ENCODE results near the gene GAPDH. TPM values are rescaled to one million over a fixed set of nuclear protein-coding genes. Genes with fewer than 3 reads are reported as not detected.
A peak's percentile ranks its signal among the peaks of the same experiment; 100 is the strongest.

The GAPDH gene
- total RNA-seq, 1 donor from 2014 or later: 4,805 TPM

DNA sequence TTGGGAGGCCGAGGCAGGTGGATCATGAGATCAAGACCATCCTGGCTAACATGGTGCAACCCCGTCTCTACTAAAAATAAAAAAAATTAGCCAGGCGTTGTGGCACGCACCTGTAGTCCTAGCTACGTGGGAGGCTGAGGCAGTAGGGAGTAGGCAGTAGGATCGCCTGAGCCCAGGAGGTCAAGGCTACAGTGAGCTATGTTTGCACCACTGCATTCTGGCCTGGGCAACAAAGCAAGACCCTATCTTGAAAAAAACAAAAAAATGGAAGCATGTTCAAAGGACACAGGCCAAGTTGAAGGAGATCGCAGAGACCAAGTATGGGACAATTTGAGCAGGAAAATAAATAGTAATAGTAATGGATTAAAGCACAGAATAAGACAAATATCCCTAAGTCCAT is 26.2 kb upstream of the GAPDH start:
- no peak for DNase-seq (ENCODE audit: low spot score)
- Mint-ChIP-seq H3K36me3 (ENCODE audit: low read depth) (peaks cover 58% of the 10 kb centered on the region), H3K9me3 (no peaks in the 10 kb centered on the region), H3K27ac (no peak overlapping the region), H3K4me3 (ENCODE audit: low read depth) (no peak overlapping the region), H3K4me1 (ENCODE audit: low read depth) (peaks cover 14% of the 10 kb centered on the region), H3K27me3 (ENCODE audit: low read depth) (no peaks in the 10 kb centered on the region)
- intact Hi-C loops (cut with micrococcal nuclease): no loop called here

DNA sequence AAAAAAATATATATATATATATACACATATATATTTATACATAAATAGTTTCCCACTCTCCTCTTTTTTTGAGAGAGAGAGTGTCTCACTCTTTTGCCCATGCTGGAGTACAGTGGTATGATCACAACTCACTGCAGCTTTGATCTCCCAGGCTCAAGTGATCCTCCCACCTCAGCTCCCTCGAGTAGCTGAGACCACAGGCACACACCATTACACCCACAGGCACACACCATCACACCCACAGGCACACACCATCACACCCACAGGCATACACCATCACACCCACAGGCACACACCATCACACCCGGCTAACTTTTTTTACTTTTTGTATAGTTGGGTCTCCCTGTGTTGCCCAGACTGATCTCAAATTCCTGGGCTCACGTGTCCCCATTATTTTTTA is 14.1 kb upstream of the GAPDH start:
- Mint-ChIP-seq H3K4me3 (ENCODE audit: low read depth) (no peak overlapping the region), H3K9me3 (no peaks in the 10 kb centered on the region), H3K36me3 (ENCODE audit: low read depth) (peaks cover 77% of the 10 kb centered on the region), H3K4me1 (ENCODE audit: low read depth) (peaks cover 5% of the 10 kb centered on the region), H3K27ac (peak overlapping the region; percentile 34), H3K27me3 (ENCODE audit: low read depth) (no peaks in the 10 kb centered on the region)
- intact Hi-C loops (cut with micrococcal nuclease): no loop called here
- DNase-seq (ENCODE audit: low spot score): no peak

DNA sequence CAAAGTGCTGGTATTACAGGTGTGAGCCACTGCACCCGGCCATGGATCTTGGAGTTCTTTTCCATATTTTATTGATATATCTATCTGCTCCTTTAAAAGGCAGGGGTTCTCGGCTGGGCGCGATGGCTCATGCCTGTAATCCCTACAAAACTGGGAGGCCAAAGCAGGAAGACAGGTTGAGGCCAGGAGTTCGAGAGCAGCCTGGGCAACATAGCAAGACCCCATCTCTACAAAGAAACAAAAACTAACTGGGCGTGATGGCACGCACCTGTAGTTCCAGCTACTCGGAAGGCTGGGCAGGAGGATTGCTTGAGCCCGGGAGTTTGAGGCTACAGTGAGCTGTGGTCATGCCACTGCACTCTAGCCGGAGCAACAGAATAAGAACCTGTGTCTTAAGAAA is 12.1 kb upstream of the GAPDH start:
- H3K4me3 Mint-ChIP-seq (ENCODE audit: low read depth): no peak overlapping the region
- H3K27me3 Mint-ChIP-seq (ENCODE audit: low read depth): no peaks in the 10 kb centered on the region
- H3K4me1 Mint-ChIP-seq (ENCODE audit: low read depth): peaks cover 5% of the 10 kb centered on the region
- H3K36me3 Mint-ChIP-seq (ENCODE audit: low read depth): peaks cover 83% of the 10 kb centered on the region
- no peak overlapping the region for H3K27ac Mint-ChIP-seq
- H3K9me3 Mint-ChIP-seq: no peaks in the 10 kb centered on the region
- DNase-seq (ENCODE audit: low spot score): no peak
- intact Hi-C loops (cut with micrococcal nuclease): no loop called here

DNA sequence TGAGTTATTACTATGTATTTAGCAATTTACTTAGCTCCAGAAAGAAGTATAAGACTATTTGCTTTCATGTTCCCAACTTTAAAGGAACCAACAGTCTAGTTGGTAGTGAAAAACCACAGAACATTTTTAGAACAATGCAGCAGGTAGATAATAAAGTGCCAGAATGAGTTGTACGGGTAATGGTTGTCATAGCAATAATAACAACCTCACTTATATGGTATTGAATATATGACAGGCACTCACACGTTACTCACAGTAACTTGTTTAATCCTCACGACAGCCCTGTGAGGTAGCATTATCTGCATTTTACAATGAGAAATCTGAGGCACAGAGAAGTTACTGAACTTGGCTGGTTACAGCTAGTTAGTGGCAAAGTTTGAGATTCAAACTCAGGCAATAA is 10.6 kb upstream of the GAPDH start:
- intact Hi-C loops (cut with micrococcal nuclease): no loop called here
- peaks cover 5% of the 10 kb centered on the region for H3K4me1 Mint-ChIP-seq (ENCODE audit: low read depth)
- H3K27me3 Mint-ChIP-seq (ENCODE audit: low read depth): no peaks in the 10 kb centered on the region
- peaks cover 90% of the 10 kb centered on the region for H3K36me3 Mint-ChIP-seq (ENCODE audit: low read depth)
- DNase-seq (ENCODE audit: low spot score): no peak
- H3K9me3 Mint-ChIP-seq: no peaks in the 10 kb centered on the region
- H3K27ac Mint-ChIP-seq: no peak overlapping the region
- H3K4me3 Mint-ChIP-seq (ENCODE audit: low read depth): no peak overlapping the region

DNA sequence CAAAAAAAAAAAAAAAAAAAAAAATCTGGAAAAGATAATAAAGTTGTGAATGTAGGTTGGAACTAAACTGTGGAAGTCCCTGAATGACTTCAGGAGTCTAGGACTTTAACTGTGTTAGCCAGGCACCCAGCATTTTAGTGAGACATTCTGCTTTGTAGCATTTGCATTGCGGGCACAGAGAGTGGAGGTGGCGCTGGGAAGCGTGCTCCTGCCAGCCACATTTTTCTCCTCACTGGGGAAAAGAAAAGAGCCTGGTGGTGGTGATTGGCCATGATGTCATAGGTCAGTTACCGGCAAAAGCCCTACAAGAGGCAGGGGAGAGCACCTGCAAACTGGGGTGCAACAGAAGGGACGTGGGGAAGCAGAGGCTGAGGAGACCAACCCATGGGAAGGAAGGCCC is 9.7 kb upstream of the GAPDH start:
- H3K27ac Mint-ChIP-seq: no peak overlapping the region
- H3K4me1 Mint-ChIP-seq (ENCODE audit: low read depth): peaks cover 5% of the 10 kb centered on the region
- intact Hi-C loops (cut with micrococcal nuclease): no loop called here
- no peaks in the 10 kb centered on the region for H3K27me3 Mint-ChIP-seq (ENCODE audit: low read depth)
- no peaks in the 10 kb centered on the region for H3K9me3 Mint-ChIP-seq
- peaks cover 92% of the 10 kb centered on the region for H3K36me3 Mint-ChIP-seq (ENCODE audit: low read depth)
- no peak for DNase-seq (ENCODE audit: low spot score)
- no peak overlapping the region for H3K4me3 Mint-ChIP-seq (ENCODE audit: low read depth)

DNA sequence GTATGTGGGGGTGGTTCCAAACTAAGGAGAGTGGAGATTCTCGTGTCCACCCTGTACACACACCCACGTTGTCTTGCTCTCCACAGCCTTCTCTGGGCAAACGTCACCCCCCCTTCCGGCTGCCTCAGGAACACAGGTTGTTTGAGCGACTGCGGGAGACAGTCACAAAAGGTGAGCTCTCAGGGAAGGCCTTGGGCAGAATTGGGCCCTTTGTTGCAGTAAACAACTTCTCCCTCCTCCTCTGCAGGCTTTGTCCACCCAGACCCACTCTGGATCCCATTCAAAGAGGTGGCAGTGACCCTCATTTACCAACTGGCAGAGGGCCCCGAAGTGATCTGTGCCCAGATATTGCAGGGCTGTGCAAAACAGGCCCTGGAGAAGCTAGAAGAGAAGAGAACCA is 8.1 kb upstream of the GAPDH start:
- H3K9me3 Mint-ChIP-seq: no peaks in the 10 kb centered on the region
- no peaks in the 10 kb centered on the region for H3K27me3 Mint-ChIP-seq (ENCODE audit: low read depth)
- intact Hi-C loops (cut with micrococcal nuclease): no loop called here
- DNase-seq (ENCODE audit: low spot score): no peak
- peaks cover 96% of the 10 kb centered on the region for H3K36me3 Mint-ChIP-seq (ENCODE audit: low read depth)
- H3K4me1 Mint-ChIP-seq (ENCODE audit: low read depth): peaks cover 4% of the 10 kb centered on the region
- H3K4me3 Mint-ChIP-seq (ENCODE audit: low read depth): no peak overlapping the region
- H3K27ac Mint-ChIP-seq: no peak overlapping the region

DNA sequence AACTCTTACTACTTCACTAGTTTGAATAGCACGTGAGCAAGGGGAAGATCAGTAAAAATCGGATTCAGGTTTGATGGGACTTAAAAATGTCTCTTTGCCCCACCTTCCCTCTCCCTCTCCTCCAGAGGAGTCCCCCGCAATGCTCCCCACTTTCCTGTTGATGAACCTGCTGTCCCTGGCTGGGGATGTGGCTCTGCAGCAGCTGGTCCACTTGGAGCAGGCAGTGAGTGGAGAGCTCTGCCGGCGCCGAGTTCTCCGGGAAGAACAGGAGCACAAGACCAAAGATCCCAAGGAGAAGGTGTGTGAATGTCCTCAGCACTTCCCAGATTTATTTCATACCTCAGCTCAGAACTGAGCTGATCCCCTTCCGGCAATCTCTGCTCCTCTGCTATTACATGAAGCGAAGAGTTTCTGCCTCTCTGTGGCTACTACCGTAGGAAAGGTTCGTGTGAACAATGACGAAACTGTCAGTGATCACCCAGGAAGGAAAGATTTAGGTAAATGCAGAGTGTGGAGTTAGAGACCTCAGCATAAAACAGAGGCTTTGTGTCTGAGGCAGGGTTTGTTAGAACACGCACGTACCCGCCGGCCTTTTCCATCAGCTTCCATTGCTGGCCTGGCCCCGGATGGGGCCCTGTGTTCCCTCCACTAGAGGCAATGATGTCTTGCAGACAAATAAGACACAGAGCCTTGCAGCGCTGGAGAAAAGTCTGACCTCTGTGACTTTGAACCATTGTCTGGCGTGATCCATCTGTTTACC is 7.4 kb upstream of the GAPDH start:
- Mint-ChIP-seq H3K4me1 (ENCODE audit: low read depth) (peaks cover 6% of the 10 kb centered on the region), H3K4me3 (ENCODE audit: low read depth) (no peak overlapping the region), H3K36me3 (ENCODE audit: low read depth) (peaks cover 95% of the 10 kb centered on the region), H3K27me3 (ENCODE audit: low read depth) (no peaks in the 10 kb centered on the region), H3K27ac (no peak overlapping the region), H3K9me3 (no peaks in the 10 kb centered on the region)
- no peak for DNase-seq (ENCODE audit: low spot score)
- intact Hi-C loops (cut with micrococcal nuclease): no loop called here

DNA sequence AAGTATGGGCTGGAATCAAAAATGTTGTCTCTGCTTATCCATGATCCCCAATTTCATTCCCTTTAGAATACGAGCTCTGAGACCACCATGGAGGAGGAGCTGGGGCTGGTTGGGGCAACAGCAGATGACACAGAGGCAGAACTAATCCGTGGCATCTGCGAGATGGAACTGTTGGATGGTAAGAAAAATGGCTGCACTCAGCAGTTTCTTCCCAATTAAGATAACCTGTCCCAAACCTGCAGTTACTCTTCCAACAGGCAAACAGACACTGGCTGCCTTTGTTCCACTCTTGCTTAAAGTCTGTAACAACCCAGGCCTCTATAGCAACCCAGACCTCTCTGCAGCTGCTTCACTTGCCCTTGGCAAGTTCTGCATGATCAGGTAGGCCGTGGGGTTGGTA is 6.6 kb upstream of the GAPDH start:
- no peak overlapping the region for H3K4me3 Mint-ChIP-seq (ENCODE audit: low read depth)
- H3K36me3 Mint-ChIP-seq (ENCODE audit: low read depth): peaks cover 95% of the 10 kb centered on the region
- H3K27me3 Mint-ChIP-seq (ENCODE audit: low read depth): no peaks in the 10 kb centered on the region
- H3K27ac Mint-ChIP-seq: no peak overlapping the region
- H3K9me3 Mint-ChIP-seq: no peaks in the 10 kb centered on the region
- peaks cover 14% of the 10 kb centered on the region for H3K4me1 Mint-ChIP-seq (ENCODE audit: low read depth)
- no peak for DNase-seq (ENCODE audit: low spot score)
- intact Hi-C loops (cut with micrococcal nuclease): no loop called here

DNA sequence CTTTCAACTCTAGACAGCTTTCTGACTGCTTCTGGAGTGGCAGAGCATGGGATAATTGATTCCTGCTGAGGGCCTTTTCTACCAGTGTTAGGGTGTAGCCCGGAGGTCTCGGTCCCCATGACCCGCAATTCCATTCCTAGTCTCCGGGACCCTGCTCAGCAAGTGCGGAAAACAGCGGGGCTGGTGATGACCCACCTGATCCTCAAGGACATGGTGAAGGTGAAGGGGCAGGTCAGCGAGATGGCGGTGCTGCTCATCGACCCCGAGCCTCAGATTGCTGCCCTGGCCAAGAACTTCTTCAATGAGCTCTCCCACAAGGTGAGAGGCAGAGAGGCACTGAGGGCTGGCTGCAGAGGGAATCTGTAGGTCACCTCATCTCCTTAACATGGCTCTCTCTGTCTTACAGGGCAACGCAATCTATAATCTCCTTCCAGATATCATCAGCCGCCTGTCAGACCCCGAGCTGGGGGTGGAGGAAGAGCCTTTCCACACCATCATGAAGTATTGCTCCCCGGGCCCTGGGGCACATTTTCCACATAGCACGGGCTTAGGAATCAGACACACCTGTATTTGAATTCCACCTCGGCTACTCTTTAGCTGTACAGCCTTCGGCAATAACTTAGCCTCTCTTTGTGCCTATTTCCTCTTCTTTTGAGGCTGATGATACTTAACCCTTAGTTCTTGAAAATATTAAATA is 5.6 kb upstream of the GAPDH start:
- H3K9me3 Mint-ChIP-seq: no peaks in the 10 kb centered on the region
- peaks cover 87% of the 10 kb centered on the region for H3K36me3 Mint-ChIP-seq (ENCODE audit: low read depth)
- H3K4me1 Mint-ChIP-seq (ENCODE audit: low read depth): peaks cover 14% of the 10 kb centered on the region
- no peaks in the 10 kb centered on the region for H3K27me3 Mint-ChIP-seq (ENCODE audit: low read depth)
- intact Hi-C loops (cut with micrococcal nuclease): no loop called here
- DNase-seq (ENCODE audit: low spot score): no peak
- no peak overlapping the region for H3K27ac Mint-ChIP-seq
- no peak overlapping the region for H3K4me3 Mint-ChIP-seq (ENCODE audit: low read depth)

DNA sequence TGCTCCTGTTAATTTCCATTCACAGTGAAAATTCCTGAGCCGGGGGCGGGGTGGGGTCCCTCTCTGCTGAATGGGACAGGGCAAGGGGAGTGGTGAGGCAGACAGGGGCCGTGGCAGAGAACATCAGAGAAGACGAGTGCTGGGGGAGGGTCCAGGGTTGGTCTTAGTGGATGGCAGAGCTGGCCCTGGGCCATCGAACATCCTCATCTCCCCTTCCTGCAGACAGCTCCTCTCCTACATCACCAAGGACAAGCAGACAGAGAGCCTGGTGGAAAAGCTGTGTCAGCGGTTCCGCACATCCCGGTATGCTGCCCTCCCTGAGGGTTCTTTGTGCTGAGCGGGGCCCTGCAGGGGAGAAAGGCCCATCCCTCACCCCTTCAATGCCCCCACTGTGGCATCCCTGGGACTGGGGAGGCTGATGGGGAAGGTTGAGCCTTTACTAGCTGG is 5.0 kb upstream of the GAPDH start:
- Mint-ChIP-seq H3K9me3 (no peaks in the 10 kb centered on the region), H3K27me3 (ENCODE audit: low read depth) (no peaks in the 10 kb centered on the region), H3K4me3 (ENCODE audit: low read depth) (no peak overlapping the region), H3K4me1 (ENCODE audit: low read depth) (peaks cover 14% of the 10 kb centered on the region), H3K27ac (no peak overlapping the region), H3K36me3 (ENCODE audit: low read depth) (peaks cover 86% of the 10 kb centered on the region)
- intact Hi-C loops (cut with micrococcal nuclease): no loop called here
- DNase-seq (ENCODE audit: low spot score): no peak

DNA sequence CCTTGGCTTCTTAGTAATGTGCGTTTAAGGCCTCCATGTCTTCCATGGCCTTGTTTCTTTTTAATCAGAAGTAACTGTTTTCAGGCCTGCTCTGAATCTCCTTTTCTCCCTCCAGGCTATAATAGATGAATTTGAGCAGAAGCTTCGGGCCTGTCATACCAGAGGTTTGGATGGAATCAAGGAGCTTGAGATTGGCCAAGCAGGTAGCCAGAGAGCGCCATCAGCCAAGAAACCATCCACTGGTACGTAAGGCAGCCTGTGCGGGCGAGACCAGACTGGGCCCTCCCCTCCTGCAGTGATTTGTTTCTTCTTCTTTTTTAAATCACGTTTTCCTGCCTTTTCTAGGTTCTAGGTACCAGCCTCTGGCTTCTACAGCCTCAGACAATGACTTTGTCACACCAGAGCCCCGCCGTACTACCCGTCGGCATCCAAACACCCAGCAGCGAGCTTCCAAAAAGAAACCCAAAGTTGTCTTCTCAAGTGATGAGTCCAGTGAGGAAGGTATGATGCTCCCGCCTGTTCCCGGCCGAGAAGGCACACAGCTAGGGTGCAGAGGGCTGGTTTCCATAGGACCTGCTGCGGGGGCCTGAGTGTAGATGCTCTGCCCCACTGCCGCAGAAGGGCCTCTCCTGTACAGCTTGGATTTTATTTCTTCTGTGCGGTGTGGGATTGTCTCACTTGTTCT is 3.6 kb upstream of the GAPDH start:
- peaks cover 12% of the 10 kb centered on the region for H3K4me1 Mint-ChIP-seq (ENCODE audit: low read depth)
- H3K27me3 Mint-ChIP-seq (ENCODE audit: low read depth): no peaks in the 10 kb centered on the region
- intact Hi-C loops (cut with micrococcal nuclease): loop anchor here (5.0 kb wide), 2 partner anchors 193 to 422 kb away; partner anchors contain the start of gene PTPN6
- no peaks in the 10 kb centered on the region for H3K9me3 Mint-ChIP-seq
- H3K36me3 Mint-ChIP-seq (ENCODE audit: low read depth): peaks cover 88% of the 10 kb centered on the region
- H3K27ac Mint-ChIP-seq: peak overlapping the region; percentile 59
- no peak for DNase-seq (ENCODE audit: low spot score)
- peak overlapping the region; percentile 10 for H3K4me3 Mint-ChIP-seq (ENCODE audit: low read depth)

DNA sequence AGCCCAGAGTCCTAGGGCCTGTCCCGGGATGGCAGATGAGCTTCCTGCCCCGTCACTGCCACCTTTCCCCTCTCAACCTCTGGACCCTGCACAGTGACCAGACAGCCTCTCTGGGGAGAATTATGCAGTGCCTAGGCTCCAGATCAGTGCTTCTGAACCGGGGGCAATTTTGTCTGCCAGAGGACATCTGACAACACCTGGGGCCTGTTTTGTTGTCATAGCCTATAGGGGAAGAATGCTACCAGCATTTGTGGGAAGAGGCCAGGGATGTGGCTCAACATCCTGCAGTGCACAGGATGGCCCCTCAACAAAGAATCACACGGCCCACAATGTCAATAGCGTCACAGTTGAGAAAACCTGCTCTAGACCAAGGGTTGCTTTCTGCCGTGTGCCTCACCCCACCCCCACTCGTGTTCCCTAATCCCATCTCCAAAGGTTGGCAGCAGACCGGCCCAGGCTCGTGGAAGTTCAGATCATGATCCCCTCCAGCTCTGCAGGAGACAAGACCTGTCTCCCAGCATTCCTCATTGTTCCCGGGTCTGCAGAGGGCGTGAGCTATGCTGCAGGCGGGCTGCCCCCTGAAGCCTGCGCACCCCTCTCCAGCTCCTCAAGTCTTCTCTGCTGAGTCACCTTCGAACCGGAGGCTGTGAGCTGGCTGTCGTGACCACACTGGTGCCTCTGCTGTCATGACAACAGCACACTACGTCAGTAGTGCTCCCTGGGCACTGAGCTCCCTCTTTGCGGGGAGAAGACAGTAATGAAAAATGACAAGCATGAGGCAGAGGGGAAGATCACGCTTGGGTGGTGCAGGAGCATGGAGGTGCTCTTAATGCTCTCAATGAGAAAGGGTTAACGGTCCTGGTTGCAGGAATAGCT is 2.0 kb upstream of the GAPDH start:
- Mint-ChIP-seq H3K9me3 (no peaks in the 10 kb centered on the region), H3K27me3 (ENCODE audit: low read depth) (no peaks in the 10 kb centered on the region), H3K36me3 (ENCODE audit: low read depth) (peaks cover 88% of the 10 kb centered on the region), H3K27ac (peak overlapping the region; percentile 96), H3K4me1 (ENCODE audit: low read depth) (peaks cover 18% of the 10 kb centered on the region), H3K4me3 (ENCODE audit: low read depth) (peak overlapping the region; percentile 94)
- peak; percentile 79 for DNase-seq (ENCODE audit: low spot score)
- intact Hi-C loops (cut with micrococcal nuclease): loop anchor here (1.0 to 5.0 kb wide), 4 partner anchors 75 to 420 kb away; partner anchors contain the start of genes CHD4 and PTPN6
